AG10803 (cell line): ENCODE results near the gene NCOR1.
"Not testable (repeated sequence)": the region's sequence is repeated elsewhere in the genome, so short reads cannot be mapped to it uniquely, and the experiment has no call there.

Source experiments
- DNase-seq: peaks from one replicate; pipeline ENCODE4 v3.0.0; 2010; ENCODE audit warnings: low read depth
- H3K4me3 ChIP-seq: 2 replicates; pipeline ENCODE4 v1.5.1; 2011; ENCODE audit warnings: mild to moderate bottlenecking, low read length, control low read depth
- CTCF ChIP-seq: conservative IDR thresholded peaks from 2 replicates; pipeline ENCODE4 v1.5.1; 2011; ENCODE audit warnings: mild to moderate bottlenecking, low read length, control low read depth, inconsistent platforms

NCOR1 gene

GRCh38 chr17:16061631-16062030 lies 153.7 kb downstream of the NCOR1 start:
- H3K4me3 ChIP-seq = no peak overlapping the region
- no peak for DNase-seq
- no peak for TF ChIP-seq CTCF

- not testable (repeated sequence) for DNase-seq, H3K4me3 ChIP-seq
Measured at GRCh38 chr17:16055139-16055538, 160.2 kb downstream of the NCOR1 start.

- peak; percentile 46 for DNase-seq
- TF ChIP-seq CTCF = no peak
- H3K4me3 ChIP-seq = no peak overlapping the region
Measured at GRCh38 chr17:16052486-16052885, 162.8 kb downstream of the NCOR1 start.

- H3K4me3 ChIP-seq = no peak overlapping the region
- no peak for TF ChIP-seq CTCF
- DNase-seq = no peak
Measured at GRCh38 chr17:16050844-16051243, 164.5 kb downstream of the NCOR1 start.

- TF ChIP-seq CTCF = no peak
- no peak for DNase-seq
- no peak overlapping the region for H3K4me3 ChIP-seq
Measured at GRCh38 chr17:16048811-16049449, 166.4 kb downstream of the NCOR1 start.

GRCh38 chr17:16046966-16047365 lies 168.4 kb downstream of the NCOR1 start:
- no peak overlapping the region for H3K4me3 ChIP-seq
- no peak for DNase-seq
- no peak for TF ChIP-seq CTCF

- DNase-seq = no peak
- H3K4me3 ChIP-seq = no peak overlapping the region
- no peak for TF ChIP-seq CTCF
Measured at GRCh38 chr17:16044487-16044886, 170.8 kb downstream of the NCOR1 start.
